ENCODE data around the gene GZF1. TPM values are rescaled to one million over a fixed set of nuclear protein-coding genes. Genes with fewer than 3 reads are reported as not detected.
A peak's percentile ranks its signal among the peaks of the same experiment; 100 is the strongest.

GZF1 gene
- total and polyA plus RNA-seq, 10 donors = 3.3 to 17.0 (median 11.2) TPM

GRCh38 chr20:23374441-23374840, 12.5 kb downstream of the GZF1 start:
- Histone ChIP-seq H3K4me1 (peaks cover 0 to 6% (median 0%) of the 10 kb centered on the region in 6 donors), H3K9me3 (no peaks in the 10 kb centered on the region), H3K4me3 (no peak overlapping the region), H3K36me3 (peaks cover 0 to 100% (median 61%) of the 10 kb centered on the region in 6 donors), H3K27ac (no peak overlapping the region), H3K27me3 (replicated peaks in 1 of 7) (no peaks in the 10 kb centered on the region)
- intact Hi-C loops (cut with DNase I; ENCODE audit: low total_unique reads) = no loop called here
- DNase-seq = no peak
- WGBS, 5 donors = 78 to 89% (median 84%) methylated on average over 5 of the region's 5 CpGs
- TF ChIP-seq, protein P1, sequence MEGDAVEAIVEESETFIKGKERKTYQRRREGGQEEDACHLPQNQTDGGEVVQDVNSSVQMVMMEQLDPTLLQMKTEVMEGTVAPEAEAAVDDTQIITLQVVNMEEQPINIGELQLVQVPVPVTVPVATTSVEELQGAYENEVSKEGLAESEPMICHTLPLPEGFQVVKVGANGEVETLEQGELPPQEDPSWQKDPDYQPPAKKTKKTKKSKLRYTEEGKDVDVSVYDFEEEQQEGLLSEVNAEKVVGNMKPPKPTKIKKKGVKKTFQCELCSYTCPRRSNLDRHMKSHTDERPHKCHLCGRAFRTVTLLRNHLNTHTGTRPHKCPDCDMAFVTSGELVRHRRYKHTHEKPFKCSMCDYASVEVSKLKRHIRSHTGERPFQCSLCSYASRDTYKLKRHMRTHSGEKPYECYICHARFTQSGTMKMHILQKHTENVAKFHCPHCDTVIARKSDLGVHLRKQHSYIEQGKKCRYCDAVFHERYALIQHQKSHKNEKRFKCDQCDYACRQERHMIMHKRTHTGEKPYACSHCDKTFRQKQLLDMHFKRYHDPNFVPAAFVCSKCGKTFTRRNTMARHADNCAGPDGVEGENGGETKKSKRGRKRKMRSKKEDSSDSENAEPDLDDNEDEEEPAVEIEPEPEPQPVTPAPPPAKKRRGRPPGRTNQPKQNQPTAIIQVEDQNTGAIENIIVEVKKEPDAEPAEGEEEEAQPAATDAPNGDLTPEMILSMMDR (IDR thresholded peaks at IDR 0.05 in 8 of 11, conservative IDR thresholded peaks at IDR 0.05 in 3 of 11) = no peak
- TF ChIP-seq POLR2A (IDR thresholded peaks at IDR 0.05) (no peak), POLR2AphosphoS5 (IDR thresholded peaks at IDR 0.05) (peak in 1 of 3 donors; percentile 15)

GRCh38 chr20:23375827-23376226, 13.8 kb downstream of the GZF1 start:
- no peak for DNase-seq
- Histone ChIP-seq H3K27ac (no peak overlapping the region), H3K36me3 (peaks cover 0 to 100% (median 55%) of the 10 kb centered on the region in 6 donors), H3K9me3 (no peaks in the 10 kb centered on the region), H3K27me3 (replicated peaks in 1 of 7) (no peaks in the 10 kb centered on the region), H3K4me1 (peaks cover 0 to 6% (median 0%) of the 10 kb centered on the region in 6 donors), H3K4me3 (no peak overlapping the region)
- TF ChIP-seq POLR2AphosphoS5 (IDR thresholded peaks at IDR 0.05) (no peak), POLR2A (IDR thresholded peaks at IDR 0.05) (no peak)
- TF ChIP-seq, protein P1 (IDR thresholded peaks at IDR 0.05 in 8 of 11, conservative IDR thresholded peaks at IDR 0.05 in 3 of 11) = no peak
- WGBS, 5 donors = 79 to 91% (median 85%) methylated on average over 5 of the region's 5 CpGs
- intact Hi-C loops (cut with DNase I; ENCODE audit: low total_unique reads) = no loop called here

GRCh38 chr20:23379772-23380171, 17.8 kb downstream of the GZF1 start:
- Histone ChIP-seq H3K36me3 (peaks cover 0 to 98% (median 29%) of the 10 kb centered on the region in 6 donors), H3K27me3 (replicated peaks in 1 of 7) (no peaks in the 10 kb centered on the region), H3K27ac (no peak overlapping the region), H3K9me3 (no peaks in the 10 kb centered on the region), H3K4me3 (no peak overlapping the region), H3K4me1 (peaks cover 0 to under 1% (median 0%) of the 10 kb centered on the region in 6 donors)
- intact Hi-C loops (cut with DNase I; ENCODE audit: low total_unique reads) = no loop called here
- TF ChIP-seq POLR2A (IDR thresholded peaks at IDR 0.05) = no peak
- no peak for TF ChIP-seq POLR2AphosphoS5 (IDR thresholded peaks at IDR 0.05)
- TF ChIP-seq, protein P1 (IDR thresholded peaks at IDR 0.05 in 8 of 11, conservative IDR thresholded peaks at IDR 0.05 in 3 of 11) = no peak
- no peak for DNase-seq

DNA sequence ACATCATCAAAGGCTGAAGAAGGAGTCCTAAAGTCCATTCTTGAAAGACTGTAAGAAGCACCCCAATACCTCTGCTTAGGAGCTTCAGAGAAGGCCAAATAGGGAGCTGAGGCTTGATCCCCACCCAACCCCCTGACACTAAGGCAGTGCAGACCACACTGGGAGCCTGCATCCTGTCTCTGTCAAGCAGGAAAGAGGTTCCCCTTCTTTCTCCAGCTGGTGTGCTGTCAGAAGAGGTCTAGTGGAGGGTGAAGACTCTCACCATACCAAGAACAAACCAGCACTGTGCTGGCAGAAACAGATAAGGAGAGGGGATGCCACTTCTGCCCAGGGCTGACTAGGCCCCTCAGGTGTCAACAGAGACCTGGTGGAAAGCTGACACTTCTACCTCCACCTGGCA, 19.9 kb downstream of the GZF1 start:
- intact Hi-C loops (cut with DNase I; ENCODE audit: low total_unique reads) = no loop called here
- Histone ChIP-seq H3K27ac (no peak overlapping the region), H3K27me3 (replicated peaks in 1 of 7) (no peaks in the 10 kb centered on the region), H3K4me3 (no peak overlapping the region), H3K36me3 (peaks cover 0 to 84% (median 22%) of the 10 kb centered on the region in 6 donors), H3K9me3 (no peaks in the 10 kb centered on the region), H3K4me1 (no peaks in the 10 kb centered on the region)
- no peak for DNase-seq
- no peak for TF ChIP-seq POLR2AphosphoS5 (IDR thresholded peaks at IDR 0.05)
- TF ChIP-seq, protein P1 (IDR thresholded peaks at IDR 0.05 in 8 of 11, conservative IDR thresholded peaks at IDR 0.05 in 3 of 11) = no peak
- no peak for TF ChIP-seq POLR2A (IDR thresholded peaks at IDR 0.05)
